Measurements from ENCODE around the gene SEPTIN14. TPM values are rescaled to one million over a fixed set of nuclear protein-coding genes. Genes with fewer than 3 reads are reported as not detected.

Gene SEPTIN14
- total and polyA plus RNA-seq, 2 of the 8 experiments (the other 6 are each of a cell fraction or from before 2014, with no cell fraction given): not detected

DNA sequence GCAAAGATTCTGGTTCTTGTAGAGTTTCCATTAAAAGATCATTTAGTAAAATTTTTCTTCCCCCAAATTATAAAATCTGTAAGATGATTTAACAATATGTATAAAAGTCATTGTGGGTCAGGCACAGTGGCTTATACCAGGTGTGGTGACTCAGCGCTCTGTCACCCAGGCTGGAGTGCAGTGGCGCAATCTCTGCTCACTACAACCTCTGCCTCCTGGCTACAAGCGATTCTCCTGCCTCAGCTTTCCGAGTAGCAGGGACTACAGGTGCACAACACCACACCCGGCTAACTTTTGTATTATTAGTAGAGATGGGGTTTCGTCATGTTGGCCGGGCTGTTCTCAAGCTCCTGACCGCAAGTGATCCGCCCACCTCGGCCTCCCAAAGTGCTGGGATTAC is 68.0 kb downstream of the SEPTIN14 start:
- WGBS, 2 experiments (ENCODE audit: extremely low coverage in 1 of 2, insufficient coverage in 1 of 2, insufficient read length in 1 of 2, insufficient replicate concordance in 2 of 2, low coverage in 1 of 2, low lambda C conversion rate in 2 of 2, missing lambda C conversion rate in 1 of 2): 88% methylated on average over 10 of the region's 10 CpGs; no CpG with 5 or more reads in 1 of the 2 experiments
- H3K4me1 ChIP-seq (replicated peaks in 1 of 4; ENCODE audit: control insufficient read depth in 3 of 4, insufficient read depth in 4 of 4, low read length in 3 of 4): no peaks in the 10 kb centered on the region
- ChIA-PET POLR2A (ENCODE audit: partially characterized antibody) (no interaction called here), CTCF (ENCODE audit: partially characterized antibody) (no interaction called here)
- H3K56ac ChIP-seq (replicated peaks; ENCODE audit: insufficient read length, low read depth, low read length): no peak overlapping the region
- no peaks in the 10 kb centered on the region for H3K79me1 ChIP-seq (ENCODE audit: low read depth, low read length)
- H2BK12ac ChIP-seq (ENCODE audit: low read depth, low read length): no peak overlapping the region
- H2AFZ ChIP-seq (ENCODE audit: low read length): no peak overlapping the region
- H2BK120ac ChIP-seq (replicated peaks; ENCODE audit: low read depth, low read length): no peak overlapping the region
- FAIRE-seq: no peak
- no peak overlapping the region for H3K4ac ChIP-seq (replicated peaks; ENCODE audit: insufficient read length, low read depth, low read length)
- no peak overlapping the region for H4K8ac ChIP-seq (ENCODE audit: extremely low read depth, insufficient read depth, low read length)
- H4K5ac ChIP-seq (ENCODE audit: insufficient read length, low read depth, low read length): no peak overlapping the region
- no peaks in the 10 kb centered on the region for H3K27me3 ChIP-seq (replicated peaks in 1 of 4; ENCODE audit: control insufficient read depth in 3 of 4, extremely low read depth in 1 of 4, insufficient read depth in 3 of 4, low read length in 3 of 4)
- no peaks in the 10 kb centered on the region for H3K36me3 ChIP-seq (ENCODE audit: control insufficient read depth in 2 of 4, insufficient read depth in 4 of 4, low read length in 3 of 4)
- H3K23me2 ChIP-seq (ENCODE audit: low read depth, low read length): no peaks in the 10 kb centered on the region
- H3K4me2 ChIP-seq (ENCODE audit: insufficient read depth in 1 of 2, low read depth in 2 of 2, low read length in 2 of 2): no peak overlapping the region
- no peak overlapping the region for H3K14ac ChIP-seq (ENCODE audit: insufficient read length)
- no peak overlapping the region for H2BK15ac ChIP-seq (ENCODE audit: low read length)
- H4K91ac ChIP-seq (replicated peaks; ENCODE audit: insufficient read length, low read length): no peak overlapping the region
- H3K79me2 ChIP-seq (ENCODE audit: control insufficient read depth in 1 of 2, insufficient read depth in 2 of 2, low read length in 2 of 2): no peaks in the 10 kb centered on the region
- H3K27ac ChIP-seq (ENCODE audit: low read depth, low read length): no peak overlapping the region
- no peak overlapping the region for H3K9ac ChIP-seq (replicated peaks in 1 of 4; ENCODE audit: extremely low read depth in 1 of 4, low read depth in 3 of 4, low read length in 3 of 4)
- H4K20me1 ChIP-seq (replicated peaks in 1 of 2; ENCODE audit: control insufficient read depth in 1 of 2, insufficient read depth in 2 of 2, low read length in 2 of 2): no peaks in the 10 kb centered on the region
- no peak overlapping the region for H2AK5ac ChIP-seq (ENCODE audit: low read depth, low read length)
- no peak overlapping the region for H3K18ac ChIP-seq (ENCODE audit: extremely low read depth, low read length)
- H3K23ac ChIP-seq (ENCODE audit: insufficient read length): no peak overlapping the region
- no peak overlapping the region for H2BK20ac ChIP-seq (ENCODE audit: low read length)
- no peak overlapping the region for H3K4me3 ChIP-seq (ENCODE audit: extremely low read depth in 1 of 4, insufficient read depth in 2 of 4, low read depth in 3 of 4, low read length in 4 of 4)
- H3K9me3 ChIP-seq (ENCODE audit: insufficient read depth in 2 of 2, low read depth in 1 of 2, low read length in 1 of 2): peaks cover 8 to 18% of the 10 kb centered on the region in 2 experiments; a peak in 3 of 4 replicates
- H2BK5ac ChIP-seq (ENCODE audit: low read depth, low read length): no peak overlapping the region
- DNase-seq (ENCODE audit: low read depth in 1 of 2, low spot score in 2 of 2): no peak
- TF ChIP-seq RFX5 (IDR thresholded peaks at IDR 0.05; ENCODE audit: borderline replicate concordance, low read depth, low read length) (no peak), BACH1 (IDR thresholded peaks at IDR 0.05; ENCODE audit: low read length) (peak; percentile 32; the same call in 1 of the 2 replicates)
